Measurements from ENCODE around the gene IL18R1.

Gene IL18R1

GRCh38 chr2:102435741-102436140 is 80.1 kb downstream of the IL18R1 start:
- H3K36me3 ChIP-seq (ENCODE audit: insufficient read depth, low read length) = no peaks in the 10 kb centered on the region
- no peak overlapping the region for H3K4me3 ChIP-seq (ENCODE audit: low read length)
- H3K9me3 ChIP-seq (ENCODE audit: low read length) = no peaks in the 10 kb centered on the region
- no peaks in the 10 kb centered on the region for H3K4me1 ChIP-seq (ENCODE audit: insufficient read depth, low read length)
- H2AFZ ChIP-seq (ENCODE audit: low read depth, low read length) = no peak overlapping the region
- no peaks in the 10 kb centered on the region for H3K27me3 ChIP-seq (ENCODE audit: insufficient read depth, low read length)

DNA sequence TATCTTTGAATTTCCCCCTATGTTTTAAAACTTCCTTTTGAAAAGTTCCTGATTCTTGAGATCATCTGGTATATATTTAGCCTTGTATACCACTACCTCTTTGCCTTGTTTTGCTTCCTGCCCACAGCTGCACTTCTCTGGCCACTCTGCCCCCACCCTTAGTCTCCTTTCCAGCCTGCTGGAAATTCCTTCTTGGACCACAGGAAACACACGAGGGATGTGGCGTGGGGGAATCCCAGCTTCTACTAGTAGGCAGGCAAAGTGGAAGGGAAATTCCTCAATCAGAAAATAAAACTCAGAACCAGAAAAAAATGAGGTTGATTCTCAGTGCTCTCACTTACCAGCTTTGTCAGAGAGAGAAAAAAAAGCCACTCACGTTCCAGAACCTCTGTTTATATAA is 80.7 kb downstream of the IL18R1 start:
- H3K4me3 ChIP-seq (ENCODE audit: low read length) = no peak overlapping the region
- no peak overlapping the region for H2AFZ ChIP-seq (ENCODE audit: low read depth, low read length)
- H3K9me3 ChIP-seq (ENCODE audit: low read length) = no peaks in the 10 kb centered on the region
- no peaks in the 10 kb centered on the region for H3K27me3 ChIP-seq (ENCODE audit: insufficient read depth, low read length)
- no peaks in the 10 kb centered on the region for H3K4me1 ChIP-seq (ENCODE audit: insufficient read depth, low read length)
- H3K36me3 ChIP-seq (ENCODE audit: insufficient read depth, low read length) = no peaks in the 10 kb centered on the region

GRCh38 chr2:102437122-102437521 is 81.5 kb downstream of the IL18R1 start:
- no peaks in the 10 kb centered on the region for H3K4me1 ChIP-seq (ENCODE audit: insufficient read depth, low read length)
- no peaks in the 10 kb centered on the region for H3K27me3 ChIP-seq (ENCODE audit: insufficient read depth, low read length)
- no peak overlapping the region for H3K4me3 ChIP-seq (ENCODE audit: low read length)
- no peaks in the 10 kb centered on the region for H3K36me3 ChIP-seq (ENCODE audit: insufficient read depth, low read length)
- H2AFZ ChIP-seq (ENCODE audit: low read depth, low read length) = no peak overlapping the region
- no peaks in the 10 kb centered on the region for H3K9me3 ChIP-seq (ENCODE audit: low read length)

DNA sequence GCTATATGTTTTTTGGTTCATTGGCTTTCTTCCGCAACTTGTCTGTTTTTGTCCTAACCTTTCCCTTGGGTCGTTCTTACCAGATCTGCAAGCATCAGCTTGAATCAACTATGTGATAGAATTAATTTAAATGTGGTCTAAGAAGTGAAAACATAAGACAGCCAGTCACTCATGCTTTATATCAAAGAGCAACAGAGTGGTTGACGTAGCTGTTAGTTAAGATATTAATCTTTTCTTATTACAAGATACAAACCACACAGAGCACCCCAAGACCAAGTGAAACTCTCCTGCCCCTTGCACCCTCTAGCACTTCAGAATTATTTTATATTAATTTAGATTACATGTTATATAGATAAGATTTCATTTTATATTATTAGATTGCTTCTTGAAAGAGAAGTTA is 82.5 kb downstream of the IL18R1 start:
- Histone ChIP-seq H2AFZ (ENCODE audit: low read depth, low read length) (no peak overlapping the region), H3K36me3 (ENCODE audit: insufficient read depth, low read length) (no peaks in the 10 kb centered on the region), H3K4me1 (ENCODE audit: insufficient read depth, low read length) (no peaks in the 10 kb centered on the region)

GRCh38 chr2:102438578-102438977 is 83.0 kb downstream of the IL18R1 start:
- no peaks in the 10 kb centered on the region for H3K4me1 ChIP-seq (ENCODE audit: insufficient read depth, low read length)
- H3K27me3 ChIP-seq (ENCODE audit: insufficient read depth, low read length) = no peaks in the 10 kb centered on the region
- H3K36me3 ChIP-seq (ENCODE audit: insufficient read depth, low read length) = no peaks in the 10 kb centered on the region
- no peak overlapping the region for H3K4me3 ChIP-seq (ENCODE audit: low read length)
- H3K9me3 ChIP-seq (ENCODE audit: low read length) = no peaks in the 10 kb centered on the region
- no peak overlapping the region for H2AFZ ChIP-seq (ENCODE audit: low read depth, low read length)

More for the DNA sequence above, 82.5 kb downstream of the IL18R1 start:
- Histone ChIP-seq H3K9me3 (ENCODE audit: low read length) (no peaks in the 10 kb centered on the region), H3K27me3 (ENCODE audit: insufficient read depth, low read length) (no peaks in the 10 kb centered on the region), H3K4me3 (ENCODE audit: low read length) (no peak overlapping the region)

GRCh38 chr2:102439065-102439695 is 83.6 kb downstream of the IL18R1 start:
- Histone ChIP-seq H2AFZ (ENCODE audit: low read depth, low read length) (no peak overlapping the region), H3K4me1 (ENCODE audit: insufficient read depth, low read length) (no peaks in the 10 kb centered on the region), H3K4me3 (ENCODE audit: low read length) (no peak overlapping the region), H3K27me3 (ENCODE audit: insufficient read depth, low read length) (no peaks in the 10 kb centered on the region), H3K36me3 (ENCODE audit: insufficient read depth, low read length) (no peaks in the 10 kb centered on the region), H3K9me3 (ENCODE audit: low read length) (no peaks in the 10 kb centered on the region)

DNA sequence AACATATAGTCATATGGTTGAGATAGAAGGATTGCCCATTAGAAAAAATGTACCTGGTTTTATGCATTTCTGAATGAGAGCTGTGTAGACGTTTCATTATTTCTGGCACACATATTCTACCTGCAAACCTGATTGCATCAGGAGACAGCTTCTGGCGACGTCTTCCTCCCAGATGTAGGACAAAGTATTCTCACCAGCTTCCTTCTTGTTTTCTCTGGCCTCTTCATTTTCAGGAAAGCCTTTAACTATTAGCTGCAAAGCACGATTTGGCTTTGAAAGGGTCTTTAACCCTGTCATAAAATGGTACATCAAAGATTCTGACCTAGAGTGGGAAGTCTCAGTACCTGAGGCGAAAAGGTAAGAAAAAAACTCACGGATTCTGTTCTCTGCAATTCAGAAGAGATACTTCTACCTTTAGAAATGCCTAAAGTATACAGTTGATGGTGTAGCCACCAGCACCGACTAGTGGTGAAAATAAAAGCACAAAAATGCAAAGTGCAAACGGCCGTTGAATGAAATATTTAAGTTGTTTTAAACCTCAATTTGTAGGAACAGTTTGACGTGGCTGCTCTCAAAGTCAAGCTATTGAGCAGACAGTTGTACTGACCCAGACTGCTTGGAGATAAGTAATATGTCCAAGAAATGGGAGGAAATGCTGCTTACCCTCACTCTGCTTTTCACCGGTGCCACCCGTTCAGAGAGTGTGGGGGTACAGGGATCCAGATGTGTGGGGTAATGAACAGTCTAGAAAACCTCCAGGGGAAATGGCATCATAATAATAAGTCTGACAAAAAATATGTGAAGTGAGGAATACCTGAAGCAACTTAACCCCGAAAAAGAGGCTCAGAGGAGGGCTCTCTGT is 87.6 kb downstream of the IL18R1 start:
- H3K27me3 ChIP-seq (ENCODE audit: insufficient read depth, low read length) = no peaks in the 10 kb centered on the region
- no peak overlapping the region for H2AFZ ChIP-seq (ENCODE audit: low read depth, low read length)
- no peaks in the 10 kb centered on the region for H3K36me3 ChIP-seq (ENCODE audit: insufficient read depth, low read length)
- H3K4me3 ChIP-seq (ENCODE audit: low read length) = no peak overlapping the region
- no peaks in the 10 kb centered on the region for H3K4me1 ChIP-seq (ENCODE audit: insufficient read depth, low read length)
- H3K9me3 ChIP-seq (ENCODE audit: low read length) = no peaks in the 10 kb centered on the region

- no peaks in the 10 kb centered on the region for H3K9me3 ChIP-seq (ENCODE audit: low read length)
- H3K27me3 ChIP-seq (ENCODE audit: insufficient read depth, low read length) = no peaks in the 10 kb centered on the region
- no peaks in the 10 kb centered on the region for H3K36me3 ChIP-seq (ENCODE audit: insufficient read depth, low read length)
- H2AFZ ChIP-seq (ENCODE audit: low read depth, low read length) = no peak overlapping the region
- H3K4me3 ChIP-seq (ENCODE audit: low read length) = no peak overlapping the region
- H3K4me1 ChIP-seq (ENCODE audit: insufficient read depth, low read length) = no peaks in the 10 kb centered on the region
Observed at GRCh38 chr2:102444233-102444632, 88.6 kb downstream of the IL18R1 start.

- Histone ChIP-seq H2AFZ (ENCODE audit: low read depth, low read length) (no peak overlapping the region), H3K27me3 (ENCODE audit: insufficient read depth, low read length) (no peaks in the 10 kb centered on the region), H3K4me1 (ENCODE audit: insufficient read depth, low read length) (no peaks in the 10 kb centered on the region), H3K9me3 (ENCODE audit: low read length) (no peaks in the 10 kb centered on the region), H3K4me3 (ENCODE audit: low read length) (no peak overlapping the region), H3K36me3 (ENCODE audit: insufficient read depth, low read length) (no peaks in the 10 kb centered on the region)
Observed at GRCh38 chr2:102446936-102447335, 91.3 kb downstream of the IL18R1 start.

Data from neuron (in vitro differentiated cells).